ENCODE data around the gene SSBP2.
"Not testable (repeated sequence)": the region's sequence is repeated elsewhere in the genome, so short reads cannot be mapped to it uniquely, and the experiment has no call there.

Gene SSBP2

GRCh38 chr5:81739291-81739690 is 11.6 kb downstream of the SSBP2 start:
- no peak for TF ChIP-seq ZNF274 (IDR thresholded peaks at IDR 0.05; ENCODE audit: low read depth, low read length)
- H3K4me3 ChIP-seq (ENCODE audit: low read length): no peak overlapping the region

GRCh38 chr5:81729276-81729675 is 21.6 kb downstream of the SSBP2 start:
- TF ChIP-seq ZNF274 (IDR thresholded peaks at IDR 0.05; ENCODE audit: low read depth, low read length): no peak
- no peak overlapping the region for H3K4me3 ChIP-seq (ENCODE audit: low read length)

GRCh38 chr5:81728301-81728700 is 22.6 kb downstream of the SSBP2 start:
- no peak for TF ChIP-seq ZNF274 (IDR thresholded peaks at IDR 0.05; ENCODE audit: low read depth, low read length)
- H3K4me3 ChIP-seq (ENCODE audit: low read length): no peak overlapping the region

- H3K4me3 ChIP-seq (ENCODE audit: low read length): no peak overlapping the region
- TF ChIP-seq ZNF274 (IDR thresholded peaks at IDR 0.05; ENCODE audit: low read depth, low read length): no peak
Measured at GRCh38 chr5:81726297-81726696, 24.6 kb downstream of the SSBP2 start.

- H3K4me3 ChIP-seq (ENCODE audit: low read length): no peak overlapping the region
- no peak for TF ChIP-seq ZNF274 (IDR thresholded peaks at IDR 0.05; ENCODE audit: low read depth, low read length)
Measured at GRCh38 chr5:81724571-81724970, 26.3 kb downstream of the SSBP2 start.

GRCh38 chr5:81724108-81724507 is 26.8 kb downstream of the SSBP2 start:
- H3K4me3 ChIP-seq (ENCODE audit: low read length): no peak overlapping the region
- TF ChIP-seq ZNF274 (IDR thresholded peaks at IDR 0.05; ENCODE audit: low read depth, low read length): no peak

- no peak for TF ChIP-seq ZNF274 (IDR thresholded peaks at IDR 0.05; ENCODE audit: low read depth, low read length)
- H3K4me3 ChIP-seq (ENCODE audit: low read length): no peak overlapping the region
Measured at GRCh38 chr5:81721049-81721448, 29.8 kb downstream of the SSBP2 start.

GRCh38 chr5:81719743-81720345 is 31.1 kb downstream of the SSBP2 start:
- H3K4me3 ChIP-seq (ENCODE audit: low read length): no peak overlapping the region
- no peak for TF ChIP-seq ZNF274 (IDR thresholded peaks at IDR 0.05; ENCODE audit: low read depth, low read length)

- no peak for TF ChIP-seq ZNF274 (IDR thresholded peaks at IDR 0.05; ENCODE audit: low read depth, low read length)
- H3K4me3 ChIP-seq (ENCODE audit: low read length): no peak overlapping the region
Measured at GRCh38 chr5:81718300-81718699, 32.6 kb downstream of the SSBP2 start.

- TF ChIP-seq ZNF274 (IDR thresholded peaks at IDR 0.05; ENCODE audit: low read depth, low read length): no peak
- no peak overlapping the region for H3K4me3 ChIP-seq (ENCODE audit: low read length)
Measured at GRCh38 chr5:81717860-81718259, 33.0 kb downstream of the SSBP2 start.

GRCh38 chr5:81717226-81717625 is 33.7 kb downstream of the SSBP2 start:
- H3K4me3 ChIP-seq (ENCODE audit: low read length): no peak overlapping the region
- no peak for TF ChIP-seq ZNF274 (IDR thresholded peaks at IDR 0.05; ENCODE audit: low read depth, low read length)

- H3K4me3 ChIP-seq (ENCODE audit: low read length): not testable (repeated sequence)
Measured at GRCh38 chr5:81714076-81714475, 36.8 kb downstream of the SSBP2 start.

GRCh38 chr5:81708889-81709288 is 42.0 kb downstream of the SSBP2 start:
- no peak for TF ChIP-seq ZNF274 (IDR thresholded peaks at IDR 0.05; ENCODE audit: low read depth, low read length)
- H3K4me3 ChIP-seq (ENCODE audit: low read length): no peak overlapping the region

- no peak overlapping the region for H3K4me3 ChIP-seq (ENCODE audit: low read length)
- no peak for TF ChIP-seq ZNF274 (IDR thresholded peaks at IDR 0.05; ENCODE audit: low read depth, low read length)
Measured at GRCh38 chr5:81703840-81704239, 47.1 kb downstream of the SSBP2 start.

GRCh38 chr5:81700166-81700565 is 50.7 kb downstream of the SSBP2 start:
- H3K4me3 ChIP-seq (ENCODE audit: low read length): no peak overlapping the region
- no peak for TF ChIP-seq ZNF274 (IDR thresholded peaks at IDR 0.05; ENCODE audit: low read depth, low read length)

- TF ChIP-seq ZNF274 (IDR thresholded peaks at IDR 0.05; ENCODE audit: low read depth, low read length): no peak
- no peak overlapping the region for H3K4me3 ChIP-seq (ENCODE audit: low read length)
Measured at GRCh38 chr5:81698813-81699212, 52.1 kb downstream of the SSBP2 start.

Data from GM08714 (cell line).